Right ventricle myocardium inferior (tissue), 1 donor: ENCODE measurements around the gene CALD1. TPM values are rescaled to one million over a fixed set of nuclear protein-coding genes. Genes with fewer than 3 reads are reported as not detected.
A peak's percentile ranks its signal among the peaks of the same experiment; 100 is the strongest.

ENCODE experiments used
- ATAC-seq: fragments of 200-7000 bp; cut with Tn5 transposase; one replicate; pipeline ENCODE4 v1.9.1; 2020; ENCODE audit warnings: mild to moderate bottlenecking, moderate library complexity
- DNase-seq: peaks from one replicate; pipeline ENCODE4 v3.0.0; 2021; ENCODE audit errors: missing footprints
- intact Hi-C: fragments of 100-400 bp; cut with DNase I; formaldehyde crosslinking; loops from one replicate; pipeline ENCODE4 v1.11.0; 2022
- total RNA-seq: library from RNA; stranded (reverse); fragmentation: NEBNext Ultra II Directional; extraction: Animal tissue kit (Norgen Biotek cat#: 25700); gene quantifications from one replicate; pipeline ENCODE4 v1.2.1, GENCODE V29; 2021
- donor health status: DM: no; HTN: yes; CAD: no; lungs with severe emphysema.

The CALD1 gene
- total RNA-seq, 1 donor from 2014 or later, result 99.1 TPM

DNA sequence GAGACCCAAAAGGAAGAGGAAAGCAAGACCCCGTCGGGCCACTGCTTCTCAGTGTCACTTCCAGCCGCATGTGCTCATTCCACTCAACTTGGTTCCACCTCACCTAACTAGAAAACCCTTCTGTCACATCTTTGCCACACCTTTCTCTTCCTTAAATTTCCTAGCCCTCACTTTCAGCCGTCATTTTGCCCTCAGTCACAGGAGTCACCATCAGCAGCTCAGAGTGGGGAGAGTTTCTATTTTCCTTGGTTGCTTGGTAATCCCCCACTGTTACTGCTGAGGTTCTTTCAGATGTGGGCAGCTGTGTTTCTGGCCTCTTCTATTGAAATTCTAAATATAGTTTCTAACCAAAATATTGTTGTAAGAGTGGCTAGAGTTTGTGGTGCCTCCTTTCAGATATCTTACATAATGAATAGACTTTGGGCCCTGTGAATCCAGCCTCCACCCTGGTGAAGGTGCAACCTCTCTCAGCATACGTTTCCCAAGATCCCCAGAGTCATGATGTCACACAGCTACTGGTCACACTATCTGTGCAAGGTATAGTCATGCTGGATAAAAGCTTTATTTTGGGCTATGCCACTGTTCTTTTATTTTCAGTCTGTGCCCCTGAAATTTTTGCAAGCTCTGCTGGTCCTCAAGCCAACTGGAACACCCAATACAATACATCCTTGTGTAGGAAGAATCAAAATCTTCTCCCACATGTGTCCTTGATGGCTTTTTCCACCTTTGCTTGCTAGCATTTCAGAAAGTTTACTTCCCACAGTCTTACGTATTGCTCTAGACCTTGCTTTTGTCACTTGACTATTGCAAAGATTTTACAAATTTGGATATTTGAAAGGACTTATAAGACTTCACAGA lies 216.0 kb downstream of the CALD1 start:
- ATAC-seq (no peak), DNase-seq (no peak)
- intact Hi-C loops, result no loop called here

DNA sequence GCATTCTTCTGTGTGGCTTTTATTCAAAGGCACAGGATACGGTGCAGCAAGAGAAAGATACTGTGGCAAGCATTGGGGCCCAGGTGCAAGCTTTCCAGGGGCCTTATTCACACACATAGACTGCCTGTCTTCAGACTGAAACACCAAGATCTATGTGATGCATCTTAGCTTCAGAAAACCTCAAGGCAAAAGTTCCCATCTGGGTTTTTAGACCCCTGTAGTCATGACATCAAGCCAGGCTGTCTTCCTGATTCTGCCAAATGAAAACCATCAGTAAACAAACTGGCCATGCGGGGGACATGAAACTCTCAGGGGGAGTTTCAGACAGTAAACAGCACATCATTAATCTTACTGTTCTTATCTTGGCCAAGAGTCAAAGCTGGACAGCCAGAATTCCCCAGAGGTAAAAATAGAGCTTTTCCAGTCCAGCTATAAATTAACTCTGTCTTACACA lies 216.7 kb downstream of the CALD1 start:
- intact Hi-C loops, result no loop called here
- no peak for DNase-seq
- no peak for ATAC-seq

DNA sequence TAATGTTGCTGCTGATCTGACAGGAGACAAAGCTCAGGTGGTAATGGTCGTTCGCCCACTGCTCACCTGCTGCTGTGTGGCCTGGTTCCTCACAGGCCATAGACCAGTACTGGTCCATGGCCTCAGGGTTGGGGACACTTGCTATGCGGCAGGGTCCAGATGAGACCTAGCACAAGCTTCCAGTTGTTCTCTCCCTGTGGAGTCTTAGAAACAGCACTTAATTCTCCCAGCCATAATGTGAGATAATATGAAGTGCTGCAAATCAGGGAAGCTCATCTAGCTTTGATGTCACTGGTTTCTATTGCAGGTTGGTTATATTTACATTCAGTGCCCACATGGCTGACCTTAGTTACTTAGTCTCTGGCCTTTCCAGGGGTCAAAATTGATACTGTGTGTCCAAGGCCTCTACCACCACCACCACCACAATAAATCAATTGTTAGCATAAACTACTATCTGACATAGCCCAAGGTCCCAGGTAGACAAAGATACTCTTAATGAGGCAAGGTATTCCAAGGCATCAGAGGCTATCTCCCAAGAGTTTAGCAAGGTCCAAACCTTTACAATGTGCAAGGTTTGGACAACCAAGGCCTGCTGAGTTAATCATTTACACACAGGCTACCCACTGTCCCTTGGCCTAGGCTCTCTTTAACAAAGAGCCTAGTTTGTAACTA lies 217.9 kb downstream of the CALD1 start:
- no peak for ATAC-seq
- intact Hi-C loops, result no loop called here
- DNase-seq, result no peak

DNA sequence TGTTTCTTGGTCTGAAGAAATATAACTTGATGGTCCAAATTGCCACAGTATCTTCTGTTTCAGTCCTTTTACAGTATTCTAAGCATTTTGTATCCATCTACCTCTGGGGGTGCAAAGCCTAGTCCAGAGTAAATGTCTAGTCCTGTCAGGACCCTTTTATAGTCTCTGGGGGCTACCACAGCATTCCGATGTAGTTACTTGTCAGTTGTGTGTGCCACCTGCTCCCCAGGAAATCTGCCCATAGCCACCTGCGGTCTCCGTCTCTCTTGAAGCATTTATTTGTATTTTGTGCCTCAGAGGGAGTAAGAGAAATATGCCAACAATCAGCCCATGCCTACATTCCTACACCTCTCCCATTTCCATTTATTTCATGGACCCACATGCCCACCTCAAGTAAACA lies 219.7 kb downstream of the CALD1 start:
- DNase-seq (no peak), ATAC-seq (no peak)
- intact Hi-C loops, result no loop called here

DNA sequence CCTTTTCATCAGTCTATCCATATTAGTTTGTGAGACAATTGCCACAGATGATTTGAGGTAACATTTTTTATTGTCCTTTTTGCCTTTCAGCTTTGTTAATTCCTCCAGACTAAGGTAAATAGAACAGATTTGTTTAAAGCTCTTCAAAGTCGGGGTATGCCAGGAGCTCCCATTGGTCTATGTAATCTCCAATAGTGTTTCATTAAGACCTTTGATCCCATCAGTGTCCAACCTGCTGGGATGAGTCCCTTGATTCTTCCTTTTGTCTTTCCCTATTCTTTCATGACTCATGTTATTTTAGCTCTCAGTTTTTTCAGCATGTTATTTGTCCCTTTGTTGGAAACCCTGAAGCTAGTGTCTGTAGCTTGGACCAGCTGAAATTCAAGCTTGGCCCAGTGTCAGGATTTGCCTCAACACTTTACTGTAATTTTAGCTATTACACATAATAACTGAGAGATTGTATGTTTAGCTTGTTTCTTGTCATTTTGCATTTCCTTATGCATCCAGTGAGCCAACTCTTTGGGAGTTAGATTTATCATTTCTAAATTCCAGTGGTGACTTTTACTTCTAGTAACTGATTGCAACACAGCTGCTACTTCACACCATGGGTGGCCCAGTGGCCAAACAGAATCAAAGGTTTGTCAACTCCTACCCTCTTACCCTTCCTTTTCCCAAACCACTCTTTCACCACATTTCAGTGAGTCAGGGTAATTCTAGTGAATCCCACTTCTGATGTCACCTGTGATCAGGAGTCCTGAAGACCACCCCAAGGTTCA lies 222.1 kb downstream of the CALD1 start:
- no peak for ATAC-seq
- DNase-seq, result peak; percentile 46
- intact Hi-C loops, result no loop called here

DNA sequence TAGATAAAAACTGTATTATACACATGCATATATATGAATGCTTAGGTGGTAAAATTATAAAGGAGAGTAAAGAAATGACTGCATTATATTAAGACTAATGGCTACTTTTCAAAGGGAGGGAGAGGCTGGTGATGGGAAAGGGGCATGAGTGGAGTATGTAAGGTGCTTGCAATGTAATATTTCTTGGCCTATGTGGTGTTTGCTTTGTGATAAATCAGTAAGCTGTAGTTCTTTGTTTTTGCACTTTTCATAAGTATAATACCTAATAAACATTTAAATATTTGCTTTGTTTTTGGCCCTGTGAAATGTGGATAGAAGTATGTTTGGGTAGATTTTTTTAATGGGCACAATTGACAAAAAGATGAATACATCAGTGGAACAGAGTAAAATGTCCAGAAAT lies 232.8 kb downstream of the CALD1 start:
- intact Hi-C loops, result loop anchor here (10.0 kb wide), 1 partner anchor 103 kb away; no protein-coding TSS in a partner anchor
- ATAC-seq (no peak), DNase-seq (no peak)

Other genes starting within 250 kb of the CALD1 start
- not detected for gene AKR1B15, start 230.5 kb upstream of the CALD1 start, total RNA-seq
- 14.0 TPM for gene BPGM, start 132.8 kb upstream of the CALD1 start, total RNA-seq
- gene AGBL3, start 206.9 kb downstream of the CALD1 start, total RNA-seq, result 2.2 TPM